Upper lobe of left lung (tissue), 6 donors: ENCODE data around the gene RARS1. TPM values are rescaled to one million over a fixed set of nuclear protein-coding genes. Genes with fewer than 3 reads are reported as not detected.

Experiments
- ATAC-seq, 2 donors: fragments of 200-7000 bp; cut with Tn5 transposase; one replicate each; pipeline ENCODE4 v1.9.1; 2022; ENCODE audit warnings: mild to moderate bottlenecking in 2 of 2, moderate library complexity in 2 of 2; ENCODE audit not compliant: low FRiP score in 2 of 2
- DNase-seq, 2 donors: peaks; one replicate each; pipeline ENCODE4 v3.0.0-alpha.2; 2019 to 2020
- H3K27ac ChIP-seq, 4 donors: fragments of 200-600 bp; sonication (generic); one replicate each; pipeline ENCODE4 v1.5.1; 2016 to 2019
- H3K27me3 ChIP-seq, 4 donors: fragments of 200-600 bp; sonication (generic); one replicate each; pipeline ENCODE4 v1.5.1; 2017 to 2019
- H3K36me3 ChIP-seq, 4 donors: fragments of 200-600 bp; sonication (generic); one replicate each; pipeline ENCODE4 v1.5.1; 2016 to 2019
- H3K4me1 ChIP-seq, 4 donors: fragments of 200-600 bp; sonication (generic); one replicate each; pipeline ENCODE4 v1.5.1; 2018 to 2019
- H3K4me3 ChIP-seq, 4 donors: fragments of 200-600 bp; sonication (generic); one replicate each; pipeline ENCODE4 v1.5.1; 2017 to 2019; ENCODE audit warnings: mild to moderate bottlenecking in 2 of 4, moderate library complexity in 1 of 4
- H3K9me3 ChIP-seq, 4 donors: fragments of 200-600 bp; sonication (generic); one replicate each; pipeline ENCODE4 v1.5.1; 2018 to 2019
- EP300 ChIP-seq, 4 donors: sonication (generic); formaldehyde crosslinking; IDR thresholded peaks; one replicate each; pipeline ENCODE4 v1.5.1; 2017; ENCODE audit warnings: antibody characterized with exemption in 4 of 4, control low read depth in 2 of 4
- POLR2A ChIP-seq, 4 donors: fragments of 450-650 bp; IDR thresholded peaks; one replicate each; pipeline ENCODE4 v1.5.1; 2016 to 2017; ENCODE audit warnings: antibody characterized with exemption in 4 of 4, mild to moderate bottlenecking in 2 of 4
- POLR2AphosphoS5 ChIP-seq, 2 donors: sonication (generic); formaldehyde crosslinking; IDR thresholded peaks; one replicate each; pipeline ENCODE4 v1.5.1; 2017; ENCODE audit warnings: antibody characterized with exemption in 2 of 2
- WGBS, 2 donors: methylation state at CpG; one replicate each; pipeline ENCODE4 v1.1.5; 2017 to 2018; 5-methylcytosine and 5-hydroxymethylcytosine counted together
- total RNA-seq, 6 donors: library from RNA; depleted of rRNA in 4 of 6; stranded (reverse); fragments of >200 nt in 4 of 6; gene quantifications; one replicate each; pipeline versions ENCODE4 v1.1.0 to v1.2.1, GENCODE V29; 2016 to 2021
- TF ChIP-seq, protein P1 (sequence below), 6 experiments: fragments of 450-650 bp in 4 of 6; fragments of 200-600 bp in 2 of 6; sonication (generic) in 2 of 6; IDR thresholded peaks; one replicate each; pipeline ENCODE4 v1.5.1; 2016 to 2019; ENCODE audit warnings: antibody characterized with exemption in 6 of 6
- donor health status: DM: no; HTN: no; CAD: no; lungs with moderate emphysema.
- donor health status: DM: no; HTN: yes; CAD: no; lungs with severe emphysema.

Gene RARS1
- total RNA-seq, 6 donors from 2014 or later: 21.3 to 70.0 (median 53.0) TPM

DNA sequence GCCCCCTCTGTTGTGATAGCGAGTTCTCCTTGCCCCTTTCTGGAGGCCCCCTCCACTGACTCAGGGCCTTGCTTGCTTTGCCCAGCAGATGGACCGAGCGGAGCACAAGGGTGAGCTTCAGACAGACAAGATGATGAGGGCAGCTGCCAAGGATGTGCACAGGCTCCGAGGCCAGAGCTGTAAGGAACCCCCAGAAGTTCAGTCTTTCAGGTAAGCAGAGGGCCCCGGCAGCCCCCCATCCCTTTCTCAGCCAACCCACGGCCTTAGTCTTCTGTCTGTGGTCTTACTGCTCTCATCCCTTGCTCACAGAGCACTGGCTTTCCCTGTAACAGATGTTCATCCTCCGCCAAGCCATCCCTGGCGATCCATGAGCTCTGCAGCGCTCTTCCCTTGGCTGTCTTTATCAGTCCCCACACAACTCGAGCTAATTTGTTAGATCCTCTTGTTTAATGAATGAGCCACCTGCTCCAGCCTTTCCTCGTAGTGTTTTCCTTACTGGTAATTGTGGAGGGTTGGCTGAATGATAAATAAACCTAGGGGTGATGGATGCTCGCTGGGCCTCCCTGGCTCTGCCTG, 18.4 kb upstream of the RARS1 start:
- H3K4me3 ChIP-seq: no peak overlapping the region
- H3K9me3 ChIP-seq: no peaks in the 10 kb centered on the region
- no peaks in the 10 kb centered on the region for H3K27me3 ChIP-seq
- WGBS, 2 donors: 78 to 82% methylated on average over 12 of the region's 12 CpGs
- H3K4me1 ChIP-seq: no peaks in the 10 kb centered on the region
- H3K27ac ChIP-seq: no peak overlapping the region
- ATAC-seq: no peak
- H3K36me3 ChIP-seq: peaks cover 0 to 18% (median 11%) of the 10 kb centered on the region in 4 donors
- DNase-seq: no peak
- TF ChIP-seq EP300 (IDR thresholded peaks at IDR 0.05): no peak
- TF ChIP-seq POLR2A (IDR thresholded peaks at IDR 0.05): no peak
- no peak for TF ChIP-seq POLR2AphosphoS5 (IDR thresholded peaks at IDR 0.05)
- TF ChIP-seq, protein P1, sequence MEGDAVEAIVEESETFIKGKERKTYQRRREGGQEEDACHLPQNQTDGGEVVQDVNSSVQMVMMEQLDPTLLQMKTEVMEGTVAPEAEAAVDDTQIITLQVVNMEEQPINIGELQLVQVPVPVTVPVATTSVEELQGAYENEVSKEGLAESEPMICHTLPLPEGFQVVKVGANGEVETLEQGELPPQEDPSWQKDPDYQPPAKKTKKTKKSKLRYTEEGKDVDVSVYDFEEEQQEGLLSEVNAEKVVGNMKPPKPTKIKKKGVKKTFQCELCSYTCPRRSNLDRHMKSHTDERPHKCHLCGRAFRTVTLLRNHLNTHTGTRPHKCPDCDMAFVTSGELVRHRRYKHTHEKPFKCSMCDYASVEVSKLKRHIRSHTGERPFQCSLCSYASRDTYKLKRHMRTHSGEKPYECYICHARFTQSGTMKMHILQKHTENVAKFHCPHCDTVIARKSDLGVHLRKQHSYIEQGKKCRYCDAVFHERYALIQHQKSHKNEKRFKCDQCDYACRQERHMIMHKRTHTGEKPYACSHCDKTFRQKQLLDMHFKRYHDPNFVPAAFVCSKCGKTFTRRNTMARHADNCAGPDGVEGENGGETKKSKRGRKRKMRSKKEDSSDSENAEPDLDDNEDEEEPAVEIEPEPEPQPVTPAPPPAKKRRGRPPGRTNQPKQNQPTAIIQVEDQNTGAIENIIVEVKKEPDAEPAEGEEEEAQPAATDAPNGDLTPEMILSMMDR (IDR thresholded peaks at IDR 0.05): no peak

DNA sequence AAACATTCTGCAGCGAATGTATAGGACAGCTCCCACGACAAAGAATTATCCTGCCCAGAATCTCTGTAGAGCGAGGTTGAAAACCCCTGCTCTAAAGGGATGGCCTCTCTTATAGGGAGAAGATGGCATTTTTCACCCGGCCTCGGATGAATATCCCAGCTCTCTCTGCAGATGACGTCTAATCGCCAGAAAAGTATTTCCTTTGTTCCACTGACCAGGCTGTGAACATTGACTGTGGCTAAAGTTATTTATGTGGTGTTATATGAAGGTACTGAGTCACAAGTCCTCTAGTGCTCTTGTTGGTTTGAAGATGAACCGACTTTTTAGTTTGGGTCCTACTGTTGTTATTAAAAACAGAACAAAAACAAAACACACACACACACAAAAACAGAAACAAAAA, 17.4 kb upstream of the RARS1 start:
- peaks cover 0 to 18% (median 11%) of the 10 kb centered on the region in 4 donors for H3K36me3 ChIP-seq
- WGBS, 2 donors: 84 to 85% methylated on average over 8 of the region's 8 CpGs
- no peak overlapping the region for H3K27ac ChIP-seq
- H3K9me3 ChIP-seq: no peaks in the 10 kb centered on the region
- H3K4me3 ChIP-seq: no peak overlapping the region
- no peaks in the 10 kb centered on the region for H3K4me1 ChIP-seq
- no peak for ATAC-seq
- DNase-seq: no peak
- no peak for TF ChIP-seq EP300 (IDR thresholded peaks at IDR 0.05)
- no peak for TF ChIP-seq POLR2A (IDR thresholded peaks at IDR 0.05)
- TF ChIP-seq, protein P1 (IDR thresholded peaks at IDR 0.05): no peak
- no peak for TF ChIP-seq POLR2AphosphoS5 (IDR thresholded peaks at IDR 0.05)
- H3K27me3 ChIP-seq: no peaks in the 10 kb centered on the region

DNA sequence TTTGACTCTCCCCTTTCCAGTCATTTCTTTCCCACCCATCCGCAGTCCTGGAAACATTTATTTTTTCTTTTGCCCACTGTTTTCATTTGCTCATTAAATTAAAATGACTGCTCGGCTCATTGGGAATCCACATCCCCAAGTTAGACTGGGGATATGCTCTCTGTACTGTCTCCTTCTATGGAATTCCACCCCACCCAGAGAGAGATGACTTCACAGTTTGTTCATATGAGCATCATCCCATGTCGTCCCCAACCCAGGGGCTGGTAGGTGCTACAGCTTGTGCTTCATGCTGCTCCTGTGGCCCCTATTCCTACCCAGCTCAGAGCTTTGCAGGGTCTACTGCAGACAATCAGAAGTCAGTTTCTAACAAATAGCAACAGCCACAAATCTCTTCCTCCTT, 16.5 kb upstream of the RARS1 start:
- no peak for ATAC-seq
- no peaks in the 10 kb centered on the region for H3K9me3 ChIP-seq
- H3K36me3 ChIP-seq: peaks cover 0 to 16% (median 10%) of the 10 kb centered on the region in 4 donors
- no peaks in the 10 kb centered on the region for H3K4me1 ChIP-seq
- no peaks in the 10 kb centered on the region for H3K27me3 ChIP-seq
- DNase-seq: no peak
- TF ChIP-seq POLR2A (IDR thresholded peaks at IDR 0.05): no peak
- no peak for TF ChIP-seq EP300 (IDR thresholded peaks at IDR 0.05)
- no peak for TF ChIP-seq POLR2AphosphoS5 (IDR thresholded peaks at IDR 0.05)
- TF ChIP-seq, protein P1 (IDR thresholded peaks at IDR 0.05): no peak
- no peak overlapping the region for H3K4me3 ChIP-seq
- H3K27ac ChIP-seq: no peak overlapping the region
- WGBS, 2 donors: 80 to 82% methylated on average over 3 of the region's 3 CpGs

DNA sequence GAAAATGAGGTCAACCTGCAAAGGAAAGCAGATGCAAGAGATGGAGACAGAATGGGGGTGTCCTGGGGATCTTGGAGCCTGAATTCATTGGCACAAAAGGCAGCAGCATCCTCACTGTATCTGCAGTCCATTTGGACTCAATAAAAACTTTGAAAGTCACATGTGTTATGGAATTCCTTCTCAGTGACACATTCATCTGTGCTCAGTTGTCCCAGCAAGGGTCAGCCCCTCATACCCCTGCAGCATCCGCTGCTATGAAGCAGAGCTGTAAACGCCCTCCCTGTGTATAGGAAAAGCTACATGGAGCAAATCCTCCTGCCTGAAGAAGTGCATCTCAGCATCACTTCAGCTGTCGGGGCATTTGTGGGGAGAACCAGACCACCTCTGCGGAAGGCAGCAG, 14.5 kb upstream of the RARS1 start:
- Histone ChIP-seq H3K4me3 (no peak overlapping the region), H3K27ac (no peak overlapping the region), H3K27me3 (no peaks in the 10 kb centered on the region), H3K36me3 (peaks cover 0 to 16% (median 6%) of the 10 kb centered on the region in 4 donors), H3K4me1 (no peaks in the 10 kb centered on the region), H3K9me3 (no peaks in the 10 kb centered on the region)
- DNase-seq (no peak), ATAC-seq (no peak)
- no peak for TF ChIP-seq EP300 (IDR thresholded peaks at IDR 0.05)
- TF ChIP-seq, protein P1 (IDR thresholded peaks at IDR 0.05): no peak
- TF ChIP-seq POLR2AphosphoS5 (IDR thresholded peaks at IDR 0.05): no peak
- TF ChIP-seq POLR2A (IDR thresholded peaks at IDR 0.05): no peak
- WGBS, 2 donors: 85% methylated on average over 4 of the region's 4 CpGs

DNA sequence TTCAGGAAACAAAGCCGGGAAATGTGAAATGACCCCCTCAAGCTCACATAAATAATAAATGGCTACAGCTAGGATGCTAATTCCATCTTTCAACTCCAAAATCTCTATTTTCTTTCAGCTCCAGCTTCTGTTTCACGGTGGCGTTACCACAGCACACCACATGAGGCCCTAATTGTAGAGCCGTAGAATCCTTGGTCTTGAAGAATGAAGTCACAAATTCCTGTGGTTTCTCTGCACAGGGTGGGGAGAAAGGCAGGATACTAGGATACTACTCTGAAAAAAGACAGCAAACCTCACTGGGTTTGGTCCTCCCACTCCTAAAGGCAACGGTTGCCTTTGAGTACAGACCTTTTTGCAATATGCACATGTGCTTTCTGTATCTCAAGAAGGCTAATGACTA, 13.9 kb upstream of the RARS1 start:
- ATAC-seq: peak in 1 of 2 donors; percentile 93
- TF ChIP-seq, protein P1 (IDR thresholded peaks at IDR 0.05): no peak
- no peak for TF ChIP-seq EP300 (IDR thresholded peaks at IDR 0.05)
- no peak for TF ChIP-seq POLR2A (IDR thresholded peaks at IDR 0.05)
- TF ChIP-seq POLR2AphosphoS5 (IDR thresholded peaks at IDR 0.05): no peak
- H3K36me3 ChIP-seq: peaks cover 0 to 16% (median 6%) of the 10 kb centered on the region in 4 donors
- 72 to 83% methylated on average over 5 of the region's 5 CpGs for WGBS, 2 donors
- no peak overlapping the region for H3K4me3 ChIP-seq
- H3K4me1 ChIP-seq: no peaks in the 10 kb centered on the region
- H3K9me3 ChIP-seq: no peaks in the 10 kb centered on the region
- DNase-seq: no peak
- H3K27me3 ChIP-seq: no peaks in the 10 kb centered on the region
- no peak overlapping the region for H3K27ac ChIP-seq
